Renal cortex interstitium (tissue), 11 donors: Measurements from ENCODE around the gene KLF16. TPM values are rescaled to one million over a fixed set of nuclear protein-coding genes. Genes with fewer than 3 reads are reported as not detected.
"Not testable (repeated sequence)": the region's sequence is repeated elsewhere in the genome, so short reads cannot be mapped to it uniquely, and the experiment has no call there.

Experiments used
- DNase-seq, 11 donors: peaks; one replicate each; pipeline ENCODE4 v3.0.0-alpha.2; 2013; ENCODE audit warnings: low read depth in 9 of 11, low spot score in 4 of 11; ENCODE audit errors: extremely low read depth in 1 of 11
- polyA plus RNA-seq, 3 donors: library from polyadenylated mRNA; unstranded; fragments of 120-200 nt; gene quantifications; one replicate each; pipeline ENCODE4 v1.2.1, GENCODE V29; 2013; ENCODE audit not compliant: insufficient read length in 3 of 3

The KLF16 gene
- polyA plus RNA-seq, 3 donors: 5.4 to 10.1 (median 9.5) TPM

- no peak for DNase-seq
Observed at GRCh38 chr19:1889907-1890306, 26.5 kb upstream of the KLF16 start.

- no peak for DNase-seq
Observed at GRCh38 chr19:1888385-1888784, 25.0 kb upstream of the KLF16 start.

GRCh38 chr19:1886360-1886759 is 23.0 kb upstream of the KLF16 start:
- DNase-seq: not testable (repeated sequence)

GRCh38 chr19:1885398-1886119 is 22.2 kb upstream of the KLF16 start, which contains the start of gene ABHD17A:
Gene ABHD17A, minus strand, starts transcription at chr19:1885496. Its CDS starts 3,930 bp downstream, at chr19:1881566.
- peak in 10 of 11 donors; percentile 76 to 94 (median 88) for DNase-seq

- no peak for DNase-seq
Observed at GRCh38 chr19:1884719-1885334, 21.4 kb upstream of the KLF16 start.

GRCh38 chr19:1884291-1884718 is 20.9 kb upstream of the KLF16 start:
- no peak for DNase-seq

- DNase-seq: no peak
Observed at GRCh38 chr19:1883784-1884183, 20.4 kb upstream of the KLF16 start.

- no peak for DNase-seq
Observed at GRCh38 chr19:1882786-1883692, 19.7 kb upstream of the KLF16 start.

GRCh38 chr19:1882089-1882785 is 18.9 kb upstream of the KLF16 start:
- no peak for DNase-seq

GRCh38 chr19:1881393-1882088 is 18.2 kb upstream of the KLF16 start:
- not testable (repeated sequence) for DNase-seq

- no peak for DNase-seq
Observed at GRCh38 chr19:1880611-1881392, 17.4 kb upstream of the KLF16 start.

- DNase-seq: not testable (repeated sequence)
Observed at GRCh38 chr19:1879982-1880381, 16.6 kb upstream of the KLF16 start.

- not testable (repeated sequence) for DNase-seq
Observed at GRCh38 chr19:1878583-1878982, 15.2 kb upstream of the KLF16 start.

- DNase-seq: not testable (repeated sequence)
Observed at GRCh38 chr19:1877280-1877660, 13.9 kb upstream of the KLF16 start.

- not testable (repeated sequence) for DNase-seq
Observed at GRCh38 chr19:1876496-1877279, 13.3 kb upstream of the KLF16 start.

GRCh38 chr19:1875646-1876495 is 12.5 kb upstream of the KLF16 start:
- peak in 8 of 11 donors; percentile 80 to 91 (median 86) for DNase-seq
